ENCODE measurements around the gene PXYLP1.

Gene PXYLP1

GRCh38 chr3:141191097-141191749 is 40.4 kb upstream of the PXYLP1 start:
- no peaks in the 10 kb centered on the region for H4K20me1 ChIP-seq (ENCODE audit: insufficient read depth, low read length)
- no peak overlapping the region for H3K4me2 ChIP-seq (ENCODE audit: insufficient read depth, low read length)
- no peaks in the 10 kb centered on the region for H3K79me2 ChIP-seq (ENCODE audit: insufficient read depth, low read length)
- ATAC-seq (ENCODE audit: insufficient read depth, low read depth) (no peak), DNase-seq (no peak)
- no peak overlapping the region for H3K9ac ChIP-seq (ENCODE audit: low read depth, low read length)
- H3K9me3 ChIP-seq (ENCODE audit: insufficient read depth, low read length, severe bottlenecking), result no peaks in the 10 kb centered on the region
- H3K27me3 ChIP-seq (ENCODE audit: insufficient read depth, low read length, poor library complexity), result no peaks in the 10 kb centered on the region
- H3K4me1 ChIP-seq (ENCODE audit: insufficient read depth, low read length), result peaks cover 20% of the 10 kb centered on the region
- H2AFZ ChIP-seq (ENCODE audit: low read depth, low read length), result no peak overlapping the region
- H3K27ac ChIP-seq (ENCODE audit: low read length), result no peak overlapping the region; the same call in 1 of the 2 replicates
- H3K4me3 ChIP-seq (ENCODE audit: low read depth in 1 of 2, low read length in 2 of 2), result no peak overlapping the region
- TF ChIP-seq EZH2 (IDR thresholded peaks at IDR 0.05; ENCODE audit: borderline replicate concordance, low read depth, low read length, severe bottlenecking) (no peak), CTCF (IDR thresholded peaks at IDR 0.05; ENCODE audit: borderline replicate concordance, extremely low read depth, low read length, poor library complexity, severe bottlenecking) (no peak)
- no peaks in the 10 kb centered on the region for H3K36me3 ChIP-seq (ENCODE audit: insufficient read depth, low read length)

GRCh38 chr3:141192345-141192744 is 39.3 kb upstream of the PXYLP1 start:
- peaks cover 20% of the 10 kb centered on the region for H3K4me1 ChIP-seq (ENCODE audit: insufficient read depth, low read length)
- H3K27ac ChIP-seq (ENCODE audit: low read length), result peak overlapping the region; percentile 7
- H3K4me3 ChIP-seq (ENCODE audit: low read depth in 1 of 2, low read length in 2 of 2), result no peak overlapping the region
- H3K36me3 ChIP-seq (ENCODE audit: insufficient read depth, low read length), result no peaks in the 10 kb centered on the region
- no peak overlapping the region for H3K9ac ChIP-seq (ENCODE audit: low read depth, low read length)
- TF ChIP-seq CTCF (IDR thresholded peaks at IDR 0.05; ENCODE audit: borderline replicate concordance, extremely low read depth, low read length, poor library complexity, severe bottlenecking) (peak; percentile 100), EZH2 (IDR thresholded peaks at IDR 0.05; ENCODE audit: borderline replicate concordance, low read depth, low read length, severe bottlenecking) (no peak)
- DNase-seq (peak; percentile 97), ATAC-seq (ENCODE audit: insufficient read depth, low read depth) (peak; percentile 100)
- H3K9me3 ChIP-seq (ENCODE audit: insufficient read depth, low read length, severe bottlenecking), result no peaks in the 10 kb centered on the region
- no peaks in the 10 kb centered on the region for H3K79me2 ChIP-seq (ENCODE audit: insufficient read depth, low read length)
- peak overlapping the region; percentile 51 for H2AFZ ChIP-seq (ENCODE audit: low read depth, low read length)
- H3K27me3 ChIP-seq (ENCODE audit: insufficient read depth, low read length, poor library complexity), result no peaks in the 10 kb centered on the region
- peak overlapping the region; percentile 1; the same call in 1 of the 2 replicates for H3K4me2 ChIP-seq (ENCODE audit: insufficient read depth, low read length)
- no peaks in the 10 kb centered on the region for H4K20me1 ChIP-seq (ENCODE audit: insufficient read depth, low read length)

- Histone ChIP-seq H3K9me3 (ENCODE audit: insufficient read depth, low read length, severe bottlenecking) (no peaks in the 10 kb centered on the region), H3K4me2 (ENCODE audit: insufficient read depth, low read length) (no peak overlapping the region), H3K27me3 (ENCODE audit: insufficient read depth, low read length, poor library complexity) (no peaks in the 10 kb centered on the region), H3K36me3 (ENCODE audit: insufficient read depth, low read length) (no peaks in the 10 kb centered on the region), H3K4me1 (ENCODE audit: insufficient read depth, low read length) (peaks cover 20% of the 10 kb centered on the region), H3K27ac (ENCODE audit: low read length) (peak overlapping the region; percentile 7), H4K20me1 (ENCODE audit: insufficient read depth, low read length) (no peaks in the 10 kb centered on the region), H2AFZ (ENCODE audit: low read depth, low read length) (peak overlapping the region; percentile 20; the same call in 1 of the 2 replicates), H3K9ac (ENCODE audit: low read depth, low read length) (no peak overlapping the region), H3K4me3 (ENCODE audit: low read depth in 1 of 2, low read length in 2 of 2) (no peak overlapping the region), H3K79me2 (ENCODE audit: insufficient read depth, low read length) (no peaks in the 10 kb centered on the region)
- no peak for TF ChIP-seq CTCF (IDR thresholded peaks at IDR 0.05; ENCODE audit: borderline replicate concordance, extremely low read depth, low read length, poor library complexity, severe bottlenecking)
- TF ChIP-seq EZH2 (IDR thresholded peaks at IDR 0.05; ENCODE audit: borderline replicate concordance, low read depth, low read length, severe bottlenecking), result no peak
- no peak for ATAC-seq (ENCODE audit: insufficient read depth, low read depth)
- peak; percentile 16 for DNase-seq
Measured at GRCh38 chr3:141193066-141193830, 38.4 kb upstream of the PXYLP1 start.

Data from DND-41 (cell line).